HFF-Myc (cell line): ENCODE results near the gene RNASE2.
"Not testable (repeated sequence)": the region's sequence is repeated elsewhere in the genome, so short reads cannot be mapped to it uniquely, and the experiment has no call there.

Experiments
- DNase-seq: peaks from one replicate; pipeline ENCODE4 v3.0.0-alpha.2; 2011; ENCODE audit warnings: low read depth; ENCODE audit errors: extremely low read depth
- H3K4me3 ChIP-seq: replicated peaks from 2 replicates; pipeline ENCODE4 v1.5.1; 2011; ENCODE audit warnings: low read depth, mild to moderate bottlenecking, control low read depth, low read length
- TF ChIP-seq, protein P1 (sequence below): IDR thresholded peaks from 2 replicates; pipeline ENCODE4 v1.5.1; 2012; ENCODE audit warnings: mild to moderate bottlenecking, low read depth, low read length, control low read depth; ENCODE audit errors: missing control alignments

RNASE2 gene

DNA sequence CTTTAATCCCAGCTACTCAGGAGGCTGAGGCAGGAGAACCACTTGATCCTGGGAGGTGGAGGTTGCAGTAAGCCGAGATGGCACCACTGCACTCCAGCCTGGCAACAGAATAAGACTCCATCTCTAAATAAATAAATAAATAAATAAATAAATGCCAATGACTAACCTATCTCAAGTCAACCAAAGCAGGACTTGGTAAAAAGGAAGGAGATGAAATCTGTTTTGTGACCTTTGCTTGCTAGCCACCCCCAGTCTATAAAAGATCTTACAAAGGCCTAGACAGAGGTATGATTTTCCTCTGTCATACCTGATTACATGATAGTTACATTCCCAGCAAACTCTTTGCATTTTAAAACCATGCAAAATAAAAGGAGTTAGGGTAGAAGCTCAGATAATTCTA, 21.0 kb downstream of the RNASE2 start:
- TF ChIP-seq, protein P1, sequence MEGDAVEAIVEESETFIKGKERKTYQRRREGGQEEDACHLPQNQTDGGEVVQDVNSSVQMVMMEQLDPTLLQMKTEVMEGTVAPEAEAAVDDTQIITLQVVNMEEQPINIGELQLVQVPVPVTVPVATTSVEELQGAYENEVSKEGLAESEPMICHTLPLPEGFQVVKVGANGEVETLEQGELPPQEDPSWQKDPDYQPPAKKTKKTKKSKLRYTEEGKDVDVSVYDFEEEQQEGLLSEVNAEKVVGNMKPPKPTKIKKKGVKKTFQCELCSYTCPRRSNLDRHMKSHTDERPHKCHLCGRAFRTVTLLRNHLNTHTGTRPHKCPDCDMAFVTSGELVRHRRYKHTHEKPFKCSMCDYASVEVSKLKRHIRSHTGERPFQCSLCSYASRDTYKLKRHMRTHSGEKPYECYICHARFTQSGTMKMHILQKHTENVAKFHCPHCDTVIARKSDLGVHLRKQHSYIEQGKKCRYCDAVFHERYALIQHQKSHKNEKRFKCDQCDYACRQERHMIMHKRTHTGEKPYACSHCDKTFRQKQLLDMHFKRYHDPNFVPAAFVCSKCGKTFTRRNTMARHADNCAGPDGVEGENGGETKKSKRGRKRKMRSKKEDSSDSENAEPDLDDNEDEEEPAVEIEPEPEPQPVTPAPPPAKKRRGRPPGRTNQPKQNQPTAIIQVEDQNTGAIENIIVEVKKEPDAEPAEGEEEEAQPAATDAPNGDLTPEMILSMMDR: no peak
- no peak overlapping the region for H3K4me3 ChIP-seq
- no peak for DNase-seq

- no peak overlapping the region for H3K4me3 ChIP-seq
- TF ChIP-seq, protein P1: no peak
- no peak for DNase-seq
These were observed 23.4 kb downstream of the RNASE2 start for GRCh38 chr14:20978687-20979086.

DNA sequence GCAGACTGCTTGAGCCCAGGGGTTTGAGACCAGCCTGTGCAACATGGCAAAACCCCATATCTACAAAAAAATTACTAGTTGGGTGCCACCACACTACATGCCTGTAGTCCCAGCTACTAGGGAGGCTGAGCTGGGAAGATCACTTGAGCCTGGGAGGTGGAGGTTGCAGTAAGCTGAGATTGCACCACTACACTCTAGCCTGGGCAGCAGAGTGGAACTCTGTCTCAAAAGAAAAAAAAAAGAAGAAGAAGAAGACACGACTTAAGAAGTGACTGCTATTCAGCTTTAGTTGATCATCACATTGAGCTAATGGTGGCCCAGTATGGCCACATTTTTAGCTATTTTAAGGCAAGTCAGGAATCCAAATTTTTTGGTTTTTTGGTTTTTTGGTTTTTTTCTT, 25.6 kb downstream of the RNASE2 start:
- DNase-seq: no peak
- TF ChIP-seq, protein P1: no peak
- no peak overlapping the region for H3K4me3 ChIP-seq

DNA sequence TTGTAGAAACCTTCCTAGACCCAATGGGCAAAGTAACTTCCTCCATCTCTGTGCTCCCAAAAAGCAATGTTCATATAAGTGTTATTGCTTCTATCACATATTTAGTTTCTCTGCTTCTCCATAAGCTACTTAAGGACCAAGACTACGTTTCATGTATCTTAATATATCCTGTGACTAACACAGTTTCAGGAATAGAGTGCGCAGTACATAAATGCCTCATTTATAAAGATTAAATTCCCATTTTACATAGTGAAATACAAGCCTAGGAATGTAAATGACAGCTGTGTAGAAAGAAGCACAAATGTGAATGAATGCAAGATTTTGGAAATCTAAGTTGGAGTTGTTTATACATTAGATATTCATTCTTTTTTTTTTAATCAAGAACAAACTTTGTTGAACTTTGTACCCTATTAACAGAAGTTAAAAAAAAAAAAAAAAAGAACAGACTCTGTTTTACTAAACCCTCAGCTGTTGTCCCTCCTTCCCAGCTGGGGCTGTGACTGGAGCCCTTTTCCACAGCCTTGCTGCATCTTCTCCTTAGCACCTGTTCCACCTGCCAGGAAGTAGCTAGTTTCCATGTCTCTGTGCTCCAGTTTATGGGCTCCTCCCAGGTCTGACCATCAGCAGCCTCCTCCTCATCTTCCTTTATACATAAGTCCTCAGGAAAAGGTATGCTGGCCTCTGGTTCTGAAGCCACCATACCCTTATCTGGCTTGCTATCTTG, 27.5 kb downstream of the RNASE2 start:
- DNase-seq: no peak
- no peak overlapping the region for H3K4me3 ChIP-seq
- TF ChIP-seq, protein P1: no peak

- not testable (repeated sequence) for DNase-seq, H3K4me3 ChIP-seq
These were observed 30.4 kb downstream of the RNASE2 start for GRCh38 chr14:20985650-20986049.

DNA sequence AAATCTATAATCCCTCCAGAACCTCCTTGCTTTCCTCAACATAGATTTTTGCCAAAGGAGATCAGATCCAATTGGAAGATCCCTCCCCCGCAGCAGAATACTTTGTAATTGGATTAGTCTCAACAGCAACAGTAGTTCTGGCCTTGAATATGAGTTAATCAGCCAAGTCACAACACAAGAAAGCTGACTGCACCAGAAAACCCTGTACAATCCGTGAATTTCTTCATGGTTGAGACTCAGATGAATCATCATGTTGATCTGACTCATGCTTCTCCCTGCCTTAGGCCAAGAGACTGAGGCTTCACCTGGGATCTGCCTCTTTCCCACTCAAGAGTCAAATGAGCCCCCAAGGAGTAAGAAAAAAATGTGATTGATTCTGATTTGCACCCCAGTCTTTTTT, 31.5 kb downstream of the RNASE2 start:
- no peak overlapping the region for H3K4me3 ChIP-seq
- TF ChIP-seq, protein P1: no peak
- DNase-seq: peak; percentile 67

DNA sequence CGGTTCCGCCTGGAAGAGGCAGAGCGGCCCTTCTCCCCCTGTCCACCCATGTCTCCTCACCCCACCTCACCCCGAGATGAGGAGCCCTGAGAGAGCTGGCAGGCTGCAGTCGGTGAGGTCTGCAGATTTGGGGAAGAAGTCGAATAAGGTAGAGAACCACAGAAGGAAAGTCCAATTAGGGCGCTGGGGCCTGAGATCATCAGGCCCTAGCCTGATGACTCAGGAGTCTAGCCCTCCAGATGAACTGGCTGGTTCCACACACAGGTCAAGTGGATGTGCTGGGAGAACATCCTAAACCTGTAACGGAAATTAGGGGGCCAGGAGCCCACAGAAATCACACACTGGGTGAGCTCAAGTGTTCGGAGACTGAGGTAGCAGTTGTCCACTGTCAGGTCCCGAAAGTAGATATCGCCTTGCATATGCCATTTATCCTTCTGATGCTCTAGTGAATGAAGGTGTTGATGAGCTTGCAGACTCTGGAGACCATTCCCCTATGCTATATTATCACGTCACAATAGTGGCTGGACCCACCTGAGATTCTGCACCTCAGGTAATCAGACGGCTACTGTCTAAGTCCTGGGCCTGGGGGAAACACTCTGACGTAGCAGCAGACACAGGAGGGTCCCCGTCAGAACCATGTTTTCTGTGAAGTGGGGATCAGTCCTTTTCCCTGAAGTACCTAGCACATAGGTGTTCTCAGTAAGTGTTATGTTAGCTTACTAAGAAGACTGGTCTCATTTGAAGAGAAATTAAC, 33.6 kb downstream of the RNASE2 start:
- TF ChIP-seq, protein P1: no peak
- H3K4me3 ChIP-seq: peak overlapping the region; percentile 31
- no peak for DNase-seq
